HG03039 (cell line): ENCODE measurements around the gene SNRNP35.
"Not testable (repeated sequence)": the region's sequence is repeated elsewhere in the genome, so short reads cannot be mapped to it uniquely, and the experiment has no call there.

Experiments
- ATAC-seq: cut with Tn5 transposase; IDR thresholded peaks from one replicate; pipeline ENCODE4 v1.9.1; 2021; ENCODE audit warnings: mild to moderate bottlenecking, moderate library complexity; ENCODE audit not compliant: unreplicated experiment

SNRNP35 gene

DNA sequence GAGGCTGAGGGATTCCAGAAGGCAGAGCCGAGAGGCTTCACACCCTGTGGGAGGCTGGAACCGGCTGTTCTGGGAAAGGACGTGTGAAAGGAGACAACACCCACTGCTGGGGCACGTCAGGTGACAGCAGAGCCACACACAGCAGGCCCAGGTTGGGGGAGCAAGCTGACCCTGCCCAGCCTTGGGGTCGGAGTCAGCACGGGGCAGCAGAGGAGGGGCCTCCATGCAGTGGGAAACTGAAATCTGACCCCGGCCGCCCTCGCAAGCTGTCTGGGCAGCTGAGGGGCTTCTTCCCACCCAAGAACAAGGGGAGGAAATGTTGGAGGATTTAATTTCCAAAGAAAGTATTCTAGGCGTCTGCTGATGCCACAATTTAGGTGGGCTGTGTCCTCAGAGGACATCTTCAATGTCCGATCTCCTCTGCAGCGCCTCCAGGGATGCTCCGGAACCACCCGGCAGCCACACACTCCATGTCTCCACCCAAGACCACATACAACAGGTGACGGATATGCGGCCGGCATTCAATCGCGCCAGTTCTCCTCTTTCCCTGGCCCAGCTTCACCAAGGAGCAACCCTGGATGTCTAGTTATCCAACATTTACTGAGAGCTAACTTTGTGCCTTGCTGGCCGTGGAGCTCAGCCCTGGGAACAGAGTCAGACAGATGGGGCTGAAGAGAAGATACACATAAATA lies 30.7 kb downstream of the SNRNP35 start:
- no peak for ATAC-seq

DNA sequence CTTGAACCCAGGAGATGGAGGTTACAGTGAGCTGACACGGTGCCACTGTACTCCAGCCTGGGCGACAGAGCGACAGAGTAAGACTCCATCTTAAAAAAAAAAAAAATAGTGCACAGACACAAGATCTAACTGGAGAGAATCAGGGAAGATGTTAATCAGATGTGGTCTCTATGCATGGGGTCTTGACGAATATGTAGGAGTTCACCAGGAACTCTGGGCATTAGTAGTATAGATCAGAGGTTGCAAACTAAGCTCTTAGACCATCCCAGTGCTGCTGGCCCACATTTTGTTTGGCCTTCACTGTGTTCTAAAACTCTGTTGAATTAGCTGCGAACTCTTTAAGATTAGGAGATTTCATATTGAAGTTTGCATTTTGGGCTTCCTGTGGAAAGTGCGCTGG lies 31.6 kb downstream of the SNRNP35 start:
- ATAC-seq: no peak

DNA sequence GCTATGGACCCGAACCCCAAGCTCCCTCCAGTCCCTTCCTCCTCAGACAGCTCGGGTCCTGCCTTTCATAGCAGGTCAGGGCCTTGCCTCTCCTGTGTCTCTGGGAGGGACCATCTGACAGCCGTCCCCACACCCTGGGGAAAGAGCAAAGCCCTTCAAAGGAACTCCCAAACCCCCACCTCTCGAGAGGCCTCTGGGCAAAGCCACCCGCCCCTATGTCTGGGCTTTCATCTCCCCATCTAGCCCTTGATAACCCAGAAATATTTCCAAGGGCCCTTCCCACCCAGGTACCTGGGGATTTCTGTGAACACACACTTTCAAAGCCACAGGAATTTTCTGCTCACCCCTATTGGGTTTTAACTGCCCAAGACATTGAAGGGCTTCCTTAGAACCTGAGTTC lies 32.1 kb downstream of the SNRNP35 start:
- ATAC-seq: no peak

DNA sequence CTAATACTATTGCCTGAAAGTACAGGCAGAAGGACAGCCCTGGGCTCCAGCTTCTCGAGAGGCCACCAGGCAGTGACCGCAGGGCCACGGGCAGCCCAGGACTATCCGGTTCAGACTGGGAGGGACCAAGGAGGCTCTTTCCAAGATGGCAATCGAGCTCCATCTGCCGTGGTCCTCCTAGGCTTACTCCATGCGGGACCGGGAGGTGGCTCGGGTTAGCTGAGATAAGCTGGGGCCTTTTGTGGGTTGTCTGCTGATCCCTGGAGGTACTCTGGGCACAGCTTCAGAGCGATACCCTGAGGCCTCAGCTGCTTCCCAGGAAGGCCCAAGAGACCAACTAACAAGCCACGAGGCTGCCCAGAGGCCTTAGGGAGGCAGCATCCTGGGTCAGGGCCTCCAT lies 33.1 kb downstream of the SNRNP35 start:
- no peak for ATAC-seq

DNA sequence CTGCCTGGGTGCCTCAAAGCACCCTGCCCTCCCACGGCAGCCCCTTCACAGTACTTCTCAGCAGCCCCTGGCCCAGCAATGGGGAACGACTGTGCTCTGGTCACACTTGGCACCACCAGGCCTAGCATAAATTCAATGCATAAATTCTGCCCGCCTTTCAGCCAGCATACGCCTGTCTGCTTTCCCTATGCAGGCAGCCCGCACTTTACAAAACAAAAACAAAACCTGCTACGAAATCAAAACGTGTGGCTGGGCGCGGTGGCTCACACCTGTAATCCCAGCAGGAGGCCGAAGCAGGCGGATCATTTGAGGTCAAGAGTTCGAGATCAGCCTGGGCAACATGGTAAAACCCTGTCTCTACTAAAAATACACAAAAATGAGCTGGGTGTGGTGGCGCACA lies 33.5 kb downstream of the SNRNP35 start:
- ATAC-seq: no peak

DNA sequence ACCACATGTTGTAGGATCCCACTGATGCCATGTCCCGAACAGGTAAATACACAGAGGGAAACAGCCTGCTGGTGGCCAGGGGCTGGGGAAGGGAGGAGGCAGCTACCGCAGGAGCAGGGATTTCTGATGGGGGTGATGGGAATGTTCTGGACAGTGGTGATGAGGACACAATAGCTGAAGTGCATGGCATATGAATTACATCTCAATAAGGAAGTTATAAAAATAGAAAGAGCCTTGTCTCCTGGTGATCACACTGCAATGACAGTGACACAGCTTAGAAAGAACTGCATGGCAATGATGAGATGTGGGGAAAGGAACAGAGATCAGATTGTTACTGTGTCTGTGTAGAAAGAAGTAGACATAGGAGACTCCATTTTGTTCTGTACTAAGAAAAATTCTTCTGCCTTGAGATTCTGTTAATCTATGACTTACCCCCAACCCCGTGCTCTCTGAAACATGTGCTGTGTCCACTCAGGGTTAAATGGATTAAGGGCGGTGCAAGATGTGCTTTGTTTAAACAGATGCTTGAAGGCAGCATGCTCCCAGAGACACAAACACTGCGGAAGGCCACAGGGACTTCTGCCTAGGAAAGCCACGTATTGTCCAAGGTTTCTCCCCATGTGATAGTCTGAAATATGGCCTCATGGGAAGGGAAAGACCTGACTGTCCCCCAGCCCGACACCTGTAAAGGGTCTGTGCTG lies 34.5 kb downstream of the SNRNP35 start:
- not testable (repeated sequence) for ATAC-seq

DNA sequence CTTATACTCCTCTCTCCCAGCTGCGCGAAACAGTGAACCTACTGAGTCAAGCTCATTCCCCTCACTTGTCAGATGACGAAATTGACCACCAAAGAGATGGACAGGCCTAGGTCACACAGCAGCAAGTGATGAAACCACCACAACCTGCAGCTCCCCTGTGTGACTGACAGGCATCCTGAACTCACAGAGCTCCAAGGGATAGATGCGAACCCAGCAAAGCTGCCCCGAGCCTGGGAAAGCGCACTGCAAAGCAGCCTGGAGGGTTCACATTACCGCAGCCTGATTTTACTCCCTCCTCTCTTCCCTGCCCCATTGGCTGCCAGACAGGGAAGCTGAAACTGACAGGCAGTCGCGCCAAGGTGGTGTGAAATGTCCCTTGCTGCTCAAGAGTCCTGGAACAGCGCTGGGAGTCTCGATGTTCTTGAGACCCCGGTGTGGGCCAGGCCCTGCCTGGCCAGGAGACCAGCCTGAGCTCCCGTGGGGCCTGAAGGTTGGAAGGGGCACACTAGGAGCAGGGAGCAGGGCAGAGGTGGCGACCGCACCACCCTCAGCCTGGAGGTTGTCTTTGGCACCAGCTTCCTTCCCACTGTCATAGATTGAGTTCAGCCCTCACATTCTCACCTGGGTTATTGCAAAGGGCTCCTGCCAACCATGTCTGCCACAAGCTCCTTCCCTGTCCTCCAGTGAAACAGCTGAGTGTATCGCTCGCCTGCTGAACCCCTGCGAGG lies 36.3 kb downstream of the SNRNP35 start:
- ATAC-seq: no peak

DNA sequence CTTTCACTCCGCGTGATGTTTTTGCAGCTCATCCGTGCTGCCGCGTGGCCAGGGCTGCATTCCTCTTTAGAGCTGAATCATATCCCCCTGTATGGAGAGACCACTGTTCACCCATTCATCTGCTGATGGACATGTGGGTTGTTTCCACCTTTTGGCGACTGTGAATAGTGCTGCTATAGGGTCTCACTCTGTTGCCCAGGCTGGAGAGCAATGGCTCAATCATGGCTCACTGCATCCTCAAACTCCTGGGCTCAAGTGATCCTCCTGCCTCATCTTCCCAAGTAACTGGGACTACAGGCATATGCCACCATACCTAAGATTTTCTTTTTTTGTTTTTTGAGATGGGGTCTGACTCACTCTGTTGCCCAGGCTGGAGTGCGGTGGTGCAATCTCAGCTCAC lies 39.1 kb downstream of the SNRNP35 start:
- ATAC-seq: no peak

DNA sequence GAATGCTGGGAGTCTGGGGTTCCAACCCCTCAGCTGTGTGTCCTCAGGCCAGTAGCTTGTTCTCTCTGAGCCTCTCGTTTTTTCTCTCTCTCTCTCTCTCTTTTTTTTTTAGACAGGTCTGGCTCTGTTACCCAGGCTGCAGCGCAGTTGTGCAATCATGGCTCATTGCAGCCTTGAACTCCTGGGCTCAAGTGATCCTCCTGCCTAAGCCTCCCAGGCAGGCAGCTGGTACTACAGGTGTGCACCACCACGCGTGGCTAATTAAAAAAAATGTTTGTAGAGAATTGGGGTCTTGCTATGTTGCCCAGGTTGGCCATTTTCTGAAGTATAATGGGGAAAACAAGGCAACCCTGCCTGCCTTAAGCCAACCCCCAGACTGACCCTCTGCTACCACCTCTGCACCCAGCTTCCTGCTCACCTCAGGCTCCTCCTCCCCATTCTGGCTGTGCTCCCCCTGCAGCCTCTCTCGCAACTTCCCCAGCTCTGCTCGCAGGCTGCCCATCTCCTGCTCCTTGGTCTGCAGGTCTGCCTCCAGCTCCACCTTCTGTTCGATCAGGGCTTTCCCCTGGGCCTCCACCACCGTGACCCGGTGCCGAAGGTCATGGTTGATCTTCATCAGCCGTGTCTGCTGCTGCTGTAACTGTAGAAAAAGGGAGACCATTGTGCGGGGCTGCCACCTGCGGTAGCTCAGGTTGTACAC lies 40.3 kb downstream of the SNRNP35 start:
- no peak for ATAC-seq

DNA sequence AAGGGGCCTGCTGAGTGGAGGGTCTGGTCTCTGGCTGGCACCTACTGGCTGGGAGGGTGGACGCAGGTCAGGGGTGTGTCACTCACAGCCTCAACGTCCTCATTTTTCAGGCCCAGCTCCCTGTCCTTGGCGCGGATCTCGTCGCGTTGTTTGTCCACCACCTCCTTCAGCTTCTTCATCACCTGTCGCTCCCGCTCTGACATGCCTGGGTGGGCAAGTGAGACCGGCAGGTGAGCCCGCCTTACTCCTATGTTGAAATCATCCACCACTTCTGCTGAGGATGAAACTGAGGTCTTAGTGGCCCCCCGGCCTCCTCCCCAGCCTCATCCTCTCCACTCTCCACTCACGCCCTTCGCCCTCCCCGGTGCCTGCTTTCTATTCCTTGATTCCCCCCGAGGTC lies 41.4 kb downstream of the SNRNP35 start:
- ATAC-seq: no peak

DNA sequence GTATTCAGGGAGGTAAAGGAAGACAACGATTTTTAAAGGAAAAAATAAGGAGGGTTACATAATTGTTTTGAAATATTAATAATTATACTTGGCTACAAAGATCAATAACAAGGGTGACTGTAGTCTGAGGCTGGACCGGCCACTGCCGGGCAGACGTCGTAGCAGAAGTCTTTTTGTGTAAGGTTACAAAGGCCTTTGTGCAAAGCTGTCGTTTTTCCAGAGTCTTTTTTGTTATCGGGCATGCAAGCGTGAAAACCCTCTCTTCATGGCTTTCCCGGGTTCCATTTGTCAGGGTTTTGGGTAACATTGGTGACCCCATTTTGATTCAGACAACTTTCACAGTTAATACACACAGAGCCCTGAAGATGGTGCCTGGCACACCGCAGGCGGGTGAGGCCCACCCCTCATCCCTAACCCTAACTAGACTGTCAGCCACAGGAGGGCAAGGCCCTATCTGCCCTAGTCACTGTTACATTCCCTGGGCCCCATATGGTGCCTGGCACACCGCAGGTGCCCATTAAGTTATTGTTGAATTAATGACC lies 44.3 kb downstream of the SNRNP35 start:
- ATAC-seq: no peak

DNA sequence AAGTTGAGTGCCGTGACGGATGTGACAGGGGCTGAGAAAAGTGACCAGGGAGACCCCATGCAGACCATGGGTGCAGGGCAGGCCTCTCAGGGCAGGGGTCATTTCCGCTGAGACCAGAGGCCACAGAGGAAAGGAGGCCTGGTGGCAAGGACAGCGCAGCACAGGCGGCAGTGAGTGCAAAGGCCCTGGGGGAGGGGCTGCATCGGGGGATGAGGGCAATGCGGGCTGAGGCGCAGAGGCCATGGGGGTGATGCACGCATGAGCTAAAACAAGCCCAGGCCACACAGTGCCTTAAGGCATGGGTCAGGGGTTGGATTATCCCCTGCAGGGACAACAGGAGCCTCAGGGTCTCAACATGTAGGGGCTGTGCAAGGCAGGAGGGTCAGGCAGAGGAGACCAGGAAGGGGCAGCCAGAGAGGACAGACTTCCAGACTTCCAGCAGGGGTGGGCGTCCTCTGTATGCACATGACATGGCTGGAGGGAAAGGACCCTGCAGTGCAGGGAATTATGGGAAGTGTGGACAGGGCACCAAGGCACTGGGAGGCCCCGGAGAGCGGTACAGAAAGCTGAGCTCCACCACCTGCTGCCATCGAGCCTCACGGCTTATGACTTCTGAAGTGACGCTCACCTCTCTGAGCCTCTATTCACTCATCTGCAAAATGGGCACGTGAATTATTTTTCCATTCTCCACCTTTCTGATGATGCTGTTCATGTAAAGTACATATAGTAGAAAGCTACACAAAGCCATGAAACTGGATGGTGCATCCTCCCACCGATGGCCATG lies 48.3 kb downstream of the SNRNP35 start:
- ATAC-seq: no peak

DNA sequence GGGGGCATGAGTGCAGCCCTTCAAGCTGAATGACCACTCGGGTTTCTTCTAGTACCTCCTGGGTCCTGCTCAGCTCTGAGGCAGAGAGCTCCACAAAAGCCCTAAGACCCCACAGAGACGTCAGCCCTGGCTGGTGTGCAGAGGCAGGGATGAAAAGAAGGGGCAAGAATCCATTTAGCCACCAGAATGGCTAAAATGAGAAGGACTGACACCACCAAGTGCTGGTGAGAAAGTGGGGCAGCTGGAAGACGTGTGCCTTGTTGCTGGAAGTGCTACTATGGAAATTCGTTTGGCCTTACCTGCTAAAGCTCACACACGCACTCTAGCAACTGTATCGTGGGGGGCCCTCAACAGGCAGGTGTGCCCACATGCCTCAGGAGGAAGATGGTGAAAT lies 48.9 kb downstream of the SNRNP35 start:
- no peak for ATAC-seq

DNA sequence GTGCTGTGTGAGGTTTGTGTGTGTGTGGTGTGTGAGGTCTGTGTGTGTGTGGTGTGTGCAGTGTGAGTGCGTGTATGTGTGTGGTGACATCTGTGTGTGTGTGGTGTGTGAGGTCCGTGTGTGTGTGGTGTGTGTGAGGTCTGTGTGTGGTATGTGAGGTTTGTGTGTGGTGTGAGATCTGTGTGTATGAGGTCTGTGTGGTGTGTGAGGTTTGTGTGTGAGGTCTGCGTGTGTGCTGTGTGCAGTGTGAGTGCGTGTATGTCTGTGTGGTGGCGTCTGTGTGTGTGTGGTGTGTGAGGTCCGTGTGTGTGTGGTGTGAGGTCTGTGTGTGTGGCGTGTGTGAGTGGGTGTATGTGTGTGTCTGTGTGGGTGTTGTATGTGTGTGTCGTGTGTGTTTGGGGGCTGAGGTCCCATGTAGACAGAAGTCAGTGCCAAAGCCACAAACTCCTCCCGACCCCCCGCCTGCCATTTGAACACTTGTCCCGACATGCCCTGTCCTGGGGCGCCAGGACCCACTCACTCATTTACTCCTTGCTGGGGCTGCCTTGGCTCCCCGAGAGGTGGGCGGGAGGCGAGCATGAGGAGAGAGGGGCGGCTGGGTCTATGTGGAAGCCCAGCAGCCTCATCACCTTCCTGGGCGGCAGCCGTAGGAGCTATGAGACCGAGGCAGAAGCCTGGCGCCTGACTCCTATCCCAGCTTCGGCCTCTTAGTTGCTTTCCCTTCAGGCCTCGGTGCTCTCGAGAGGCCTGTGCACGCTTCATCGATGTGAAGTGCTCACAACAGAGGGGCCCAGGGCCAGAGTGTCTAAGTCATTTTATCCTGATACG lies 55.1 kb downstream of the SNRNP35 start:
- no peak for ATAC-seq

DNA sequence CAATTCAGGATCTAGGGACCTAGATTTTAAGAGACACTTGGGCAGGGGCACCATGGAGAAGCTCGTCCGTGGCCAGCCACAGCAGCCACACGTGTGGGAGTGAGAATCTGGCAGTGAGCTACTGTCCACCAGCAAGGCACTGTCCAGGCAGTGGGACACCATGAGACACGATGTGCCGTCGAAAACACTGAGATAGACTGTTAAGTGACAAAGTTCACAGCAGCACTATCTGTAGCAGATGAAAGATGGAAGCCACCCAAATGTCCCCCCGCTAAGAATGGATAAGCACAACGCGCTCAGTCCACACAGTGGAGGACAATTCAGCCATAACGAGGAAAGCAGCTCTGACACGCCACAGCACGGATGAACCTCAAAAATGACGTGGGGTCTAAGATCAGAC lies 55.9 kb downstream of the SNRNP35 start:
- no peak for ATAC-seq

DNA sequence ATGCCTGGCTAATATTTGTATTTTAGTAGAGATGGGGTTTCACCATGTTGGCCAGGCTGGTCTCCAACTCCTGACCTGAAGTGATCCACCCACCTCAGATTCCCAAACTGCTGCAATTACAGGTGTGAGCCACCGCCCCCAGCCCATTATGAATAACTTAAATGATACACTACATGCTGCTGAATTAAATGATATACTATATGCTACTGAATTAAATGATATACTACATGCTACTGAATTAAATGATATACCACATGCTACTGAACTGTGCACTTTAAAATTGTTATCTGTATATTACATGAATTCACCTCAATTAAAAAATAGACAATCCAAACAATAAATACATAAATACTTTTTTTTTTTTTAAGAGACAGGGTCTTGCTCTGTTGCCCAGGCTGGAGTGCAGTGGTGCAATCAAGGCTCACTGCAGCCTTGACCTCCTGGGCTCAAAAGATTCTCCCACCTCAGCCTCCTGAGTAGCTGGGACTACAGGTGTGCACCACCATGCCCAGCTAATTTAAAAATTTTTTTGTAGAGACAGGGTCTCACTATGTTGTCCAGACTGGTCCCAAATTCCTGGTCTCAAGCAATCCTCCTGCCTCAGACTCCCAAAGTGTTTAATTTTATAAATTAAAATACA lies 56.8 kb downstream of the SNRNP35 start:
- ATAC-seq: not testable (repeated sequence)

DNA sequence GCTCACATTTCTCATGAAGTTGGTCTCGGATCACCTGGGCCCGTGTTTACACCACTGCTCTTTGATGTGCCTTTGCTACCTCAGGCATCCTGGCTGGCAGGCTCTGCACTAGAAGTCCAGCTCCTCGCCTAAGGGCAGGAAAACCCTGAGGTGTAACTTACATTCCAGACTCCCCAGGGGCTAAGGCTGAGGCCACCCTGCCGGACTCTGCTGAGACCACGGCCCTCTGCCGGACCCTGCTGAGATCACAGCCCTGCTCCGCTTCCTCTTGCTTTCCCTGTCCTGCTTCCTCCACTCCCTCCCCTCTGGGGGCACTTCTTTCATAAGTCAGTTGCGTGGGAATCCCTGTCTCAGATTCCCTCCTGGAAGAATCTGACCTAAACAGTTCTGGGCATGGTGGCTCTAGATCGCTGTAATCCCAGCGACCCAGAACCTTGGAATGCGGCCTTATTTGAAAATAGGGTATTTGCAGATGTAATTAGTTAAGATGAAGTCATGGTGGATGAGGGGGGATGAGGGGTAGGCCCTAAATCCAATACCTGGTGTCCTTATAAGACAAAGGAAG lies 58.4 kb downstream of the SNRNP35 start:
- no peak for ATAC-seq
